Adipose tissue (tissue), 3 donors: ENCODE results near the gene L3MBTL2. TPM values are rescaled to one million over a fixed set of nuclear protein-coding genes. Genes with fewer than 3 reads are reported as not detected.
"Not testable (repeated sequence)": the region's sequence is repeated elsewhere in the genome, so short reads cannot be mapped to it uniquely, and the experiment has no call there.

Experiments
- H3K27ac ChIP-seq: one replicate; pipeline ENCODE4 v1.5.1; 2013; ENCODE audit warnings: low read depth, low read length
- WGBS, 3 donors: extraction: QIAGEN DNeasy Blood & Tissue Kit; methylation state at CpG; one replicate each; pipeline ENCODE4 v1.1.7; 2013; 5-methylcytosine and 5-hydroxymethylcytosine counted together
- polyA plus RNA-seq, 3 donors: library from polyadenylated mRNA; stranded (reverse); fragments of 200-250 nt; gene quantifications; one replicate each; pipeline ENCODE4 v1.2.3, GENCODE V29; 2013
- donor health status: healthy with polysubstance abuse.
- donor health status: Bipolar disorder and iron deficiency.
- donor health status: healthy.

L3MBTL2 gene
- polyA plus RNA-seq: 10 to 100 TPM in 2 of 3 donors, 1 to 10 TPM in 1; 7.0 to 13.7 (median 10.1) TPM

- WGBS, 3 donors: 2% methylated on average over 47 of the region's 47 CpGs
- no peak within 1 kb of the TSS for H3K27ac ChIP-seq
Measured at GRCh38 chr22:41204992-41205900, at the start of gene L3MBTL2. L3MBTL2 (plus strand) TSS chr22:41205312; CDS start chr22:41205363, 51 bp downstream.

GRCh38 chr22:41157083-41157482, 48.0 kb upstream of the L3MBTL2 start:
- H3K27ac ChIP-seq: no peak overlapping the region
- 39 to 71% (median 66%) methylated on average over 4 of the region's 4 CpGs for WGBS, 3 donors

GRCh38 chr22:41169157-41169556, 36.0 kb upstream of the L3MBTL2 start:
- WGBS, 3 donors: 87 to 89% (median 88%) methylated on average over 8 of the region's 8 CpGs
- no peak overlapping the region for H3K27ac ChIP-seq

DNA sequence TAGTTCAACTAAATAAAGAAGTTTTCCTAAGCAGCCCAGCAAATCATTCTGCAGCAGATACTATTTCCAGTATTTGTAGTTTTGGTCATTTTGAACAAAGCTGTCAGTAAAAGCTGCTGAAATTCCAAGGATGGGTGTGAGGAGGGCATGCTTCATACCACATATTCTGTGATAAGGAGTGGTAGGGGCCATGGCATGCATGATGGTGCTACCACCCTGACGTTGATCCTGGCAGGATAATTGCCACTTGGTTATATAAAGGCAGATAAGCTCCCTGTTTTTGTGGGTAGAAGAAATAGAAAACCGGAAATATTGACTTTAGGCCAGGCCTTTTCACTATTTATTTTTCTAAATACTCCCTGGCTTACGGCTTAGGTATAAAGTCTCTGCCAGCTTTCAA, 33.1 kb upstream of the L3MBTL2 start:
- H3K27ac ChIP-seq: no peak overlapping the region
- WGBS, 3 donors: 26 to 79% (median 73%) methylated on average over 3 of the region's 3 CpGs

GRCh38 chr22:41175546-41175945, 29.6 kb upstream of the L3MBTL2 start:
- no peak overlapping the region for H3K27ac ChIP-seq
- 67 to 80% (median 75%) methylated on average over 2 of the region's 2 CpGs for WGBS, 3 donors

GRCh38 chr22:41177040-41177621, 28.0 kb upstream of the L3MBTL2 start:
- H3K27ac ChIP-seq: no peak overlapping the region
- WGBS, 3 donors: 89 to 97% (median 89%) methylated on average over 15 of the region's 15 CpGs

- WGBS, 3 donors: 82 to 89% (median 88%) methylated on average over 9 of the region's 9 CpGs
- no peak overlapping the region for H3K27ac ChIP-seq
Measured at GRCh38 chr22:41177622-41178424, 27.3 kb upstream of the L3MBTL2 start.

GRCh38 chr22:41178425-41178975, 26.6 kb upstream of the L3MBTL2 start:
- WGBS, 3 donors: 82 to 84% (median 82%) methylated on average over 8 of the region's 8 CpGs
- no peak overlapping the region for H3K27ac ChIP-seq

DNA sequence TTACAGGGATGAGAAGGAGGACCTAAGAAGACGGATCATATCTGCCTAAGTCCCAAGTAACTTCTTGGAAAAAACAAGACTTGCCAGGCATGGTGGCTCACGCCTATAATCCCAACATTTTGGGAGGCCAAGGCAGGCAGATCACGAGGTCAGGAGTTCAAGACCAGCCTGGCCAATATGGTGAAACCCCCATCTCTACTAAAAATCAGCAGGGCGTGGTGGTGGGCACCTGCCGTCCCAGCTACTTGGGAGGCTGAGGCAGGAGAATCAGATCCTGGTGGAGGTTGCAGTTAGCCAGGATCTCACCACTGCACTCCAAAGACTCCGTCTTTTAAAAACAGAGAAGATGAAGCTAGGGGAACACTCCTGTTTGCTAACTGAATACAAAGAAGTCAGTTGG, 24.8 kb upstream of the L3MBTL2 start:
- WGBS, 3 donors: 94 to 98% (median 97%) methylated on average over 6 of the region's 6 CpGs
- H3K27ac ChIP-seq: not testable (repeated sequence)

GRCh38 chr22:41180926-41181325, 24.2 kb upstream of the L3MBTL2 start:
- H3K27ac ChIP-seq: no peak overlapping the region
- WGBS, 3 donors: 81 to 90% (median 85%) methylated on average over 3 of the region's 3 CpGs

DNA sequence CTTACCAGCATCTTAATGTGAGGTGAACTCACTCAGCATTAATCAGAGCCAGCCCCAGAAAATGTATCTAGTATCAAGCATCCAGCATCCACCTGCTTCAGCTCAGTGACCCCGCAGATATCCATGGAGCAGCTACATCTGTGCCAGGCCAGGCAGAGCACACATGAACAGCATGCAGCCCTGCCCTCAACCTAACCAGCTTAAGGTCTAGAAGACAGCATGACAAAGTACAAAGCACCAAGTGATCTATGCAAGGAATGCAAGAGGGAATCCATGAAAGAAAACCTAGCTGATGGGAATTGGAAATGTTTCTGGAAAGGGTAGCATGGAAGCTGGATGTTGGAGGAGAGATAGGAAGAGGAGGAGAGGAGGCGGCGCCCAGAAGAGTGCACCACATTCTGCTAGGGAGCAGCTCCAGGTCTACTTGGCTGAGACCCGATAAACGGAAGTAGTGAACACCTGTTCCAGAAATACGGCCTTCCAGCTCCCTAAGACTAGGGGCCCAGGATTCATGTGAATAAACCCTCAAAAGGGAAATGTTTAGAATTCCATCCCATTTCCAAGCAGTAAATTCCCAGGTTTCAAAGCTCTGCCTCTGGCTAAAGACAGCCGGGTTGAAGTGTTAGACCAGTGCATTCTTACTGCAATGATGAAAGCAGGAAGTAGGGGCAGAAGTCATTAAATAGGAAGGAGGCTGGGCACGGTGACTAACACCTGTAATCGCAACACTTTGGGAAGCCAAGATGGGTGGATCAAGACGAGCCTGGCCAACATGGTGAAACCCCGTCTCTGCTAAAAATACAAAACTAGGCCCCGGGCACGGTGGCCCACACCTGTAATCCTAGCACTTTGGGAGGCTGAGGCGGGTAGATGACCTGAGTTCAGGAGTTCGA, 23.5 kb upstream of the L3MBTL2 start:
- WGBS, 3 donors: 65 to 83% (median 66%) methylated on average over 15 of the region's 15 CpGs

DNA sequence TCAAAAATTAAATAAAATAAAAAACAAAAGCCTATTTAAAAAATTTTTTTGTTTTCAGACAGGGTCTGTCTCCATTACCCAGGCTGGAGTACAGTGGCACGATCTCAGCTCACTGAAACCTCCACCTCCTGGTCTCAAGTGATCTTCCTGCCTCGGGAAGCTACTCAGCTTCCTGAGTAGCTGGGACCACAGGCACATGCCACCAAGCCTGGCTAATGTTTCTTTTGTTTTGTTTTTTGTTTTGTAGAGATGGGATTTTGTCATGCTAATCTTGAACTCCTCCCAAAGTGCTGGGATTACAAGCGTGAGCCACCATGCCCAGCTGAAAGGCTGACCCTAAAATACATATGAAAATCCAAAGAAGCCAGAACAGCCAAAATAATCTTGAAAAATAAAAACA, 20.4 kb upstream of the L3MBTL2 start:
- 41 to 70% (median 45%) methylated on average over 3 of the region's 3 CpGs for WGBS, 3 donors
- no peak overlapping the region for H3K27ac ChIP-seq

More for the DNA sequence above, 23.5 kb upstream of the L3MBTL2 start:
- no peak overlapping the region for H3K27ac ChIP-seq

DNA sequence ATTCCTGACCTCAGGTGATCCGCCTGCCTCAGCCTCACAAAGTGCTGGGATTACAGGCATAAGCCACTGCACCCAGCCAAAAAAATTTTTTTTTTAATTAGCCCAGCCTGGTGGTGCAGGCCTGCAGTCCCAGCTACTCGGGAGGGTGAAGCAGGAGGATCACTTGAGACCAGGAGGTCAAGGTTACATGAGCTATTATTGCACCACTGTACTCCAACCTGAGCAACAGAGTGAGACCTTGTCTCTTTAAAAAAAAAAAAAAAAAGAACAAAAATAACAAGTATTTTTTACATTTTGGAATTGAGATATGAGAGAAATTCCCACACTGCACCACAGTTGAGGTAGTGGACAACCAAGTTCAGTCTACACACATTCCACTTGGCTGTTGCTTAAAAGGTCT, 13.6 kb upstream of the L3MBTL2 start:
- WGBS, 3 donors: 65 to 92% (median 86%) methylated on average over 2 of the region's 2 CpGs

GRCh38 chr22:41193829-41194228, 11.3 kb upstream of the L3MBTL2 start:
- H3K27ac ChIP-seq: no peak overlapping the region
- WGBS, 3 donors: 89 to 96% (median 90%) methylated on average over 6 of the region's 6 CpGs

More for the DNA sequence above, 13.6 kb upstream of the L3MBTL2 start:
- H3K27ac ChIP-seq: no peak overlapping the region

DNA sequence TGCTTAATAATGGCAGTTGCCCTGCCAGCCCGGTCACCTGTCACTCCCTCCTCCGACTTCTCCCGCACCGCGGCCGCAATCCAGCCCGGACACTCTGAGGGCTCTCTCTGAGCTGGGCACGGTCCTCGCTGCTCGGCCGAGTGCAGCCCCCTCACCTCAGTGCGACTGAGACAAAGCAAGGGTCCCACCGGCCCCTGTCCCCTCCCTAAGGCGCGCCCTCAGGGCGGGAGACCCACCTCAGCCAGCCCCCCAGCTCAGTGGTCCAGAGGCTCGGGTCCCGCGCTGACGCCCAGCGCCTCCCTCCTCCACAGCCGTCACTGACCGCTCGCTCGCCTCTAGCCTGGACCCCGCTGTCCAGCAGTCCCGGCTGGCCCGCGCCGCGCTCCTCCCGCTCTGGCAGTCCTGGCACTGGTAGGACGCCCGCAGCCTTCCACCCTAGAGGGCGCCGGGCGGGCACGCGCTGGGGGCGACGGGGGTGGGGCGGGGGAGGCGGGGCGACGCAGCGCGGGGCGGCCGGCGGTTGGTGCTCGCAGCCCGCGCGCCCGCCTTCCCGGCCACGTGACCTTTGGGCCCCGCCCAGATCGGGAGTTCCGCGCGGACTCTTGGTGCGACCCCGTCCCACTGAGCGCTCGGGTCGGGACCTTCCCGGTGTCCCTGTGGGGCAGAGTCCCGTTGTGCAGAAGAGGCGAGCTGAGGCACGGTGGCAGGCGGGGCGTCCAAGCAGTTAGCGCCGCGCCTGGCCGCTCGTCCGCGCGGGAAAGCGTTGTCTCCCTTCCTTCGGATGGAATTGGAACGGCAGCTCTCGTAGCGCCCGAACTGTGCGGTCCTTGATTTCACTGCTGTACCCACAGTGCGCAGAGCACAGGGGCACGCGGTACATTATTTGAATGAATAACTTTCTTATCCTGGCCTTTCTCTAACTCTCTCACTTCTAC, 7.8 kb upstream of the L3MBTL2 start:
- WGBS, 3 donors: 0 to 1% (median 1%) methylated on average over 79 to 91 of the region's 91 CpGs
- H3K27ac ChIP-seq: no peak overlapping the region

DNA sequence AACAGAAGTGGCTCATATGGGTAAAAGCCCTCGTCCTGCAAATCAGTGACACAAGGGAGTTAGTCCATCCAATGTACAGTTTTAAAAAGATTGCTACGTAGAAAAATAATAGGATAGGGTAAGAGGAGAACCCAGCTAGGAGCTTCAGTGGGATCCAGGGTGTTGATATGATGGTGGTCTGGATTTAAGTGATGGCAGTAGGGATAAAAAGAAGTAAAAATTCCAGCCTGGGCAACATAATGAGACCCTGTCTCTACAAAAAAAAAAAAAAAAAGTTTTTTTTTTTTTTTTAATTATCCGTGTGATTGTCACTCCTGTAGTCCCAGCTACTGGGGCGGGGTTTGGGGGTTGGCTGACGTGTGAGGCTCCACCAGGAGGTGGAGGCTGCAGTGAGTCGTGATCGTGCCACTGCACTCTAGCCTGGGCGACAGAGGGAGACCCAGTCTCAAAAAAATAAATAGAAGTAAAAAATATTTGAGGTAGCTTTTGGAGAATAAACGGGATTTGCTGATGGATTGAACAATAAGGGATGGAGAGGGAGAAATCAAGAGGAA, 7.0 kb upstream of the L3MBTL2 start:
- 1 to 3% (median 1%) methylated on average over 9 of the region's 9 CpGs for WGBS, 3 donors
- H3K27ac ChIP-seq: no peak overlapping the region
